ENCODE results near the gene XPR1.

DNA sequence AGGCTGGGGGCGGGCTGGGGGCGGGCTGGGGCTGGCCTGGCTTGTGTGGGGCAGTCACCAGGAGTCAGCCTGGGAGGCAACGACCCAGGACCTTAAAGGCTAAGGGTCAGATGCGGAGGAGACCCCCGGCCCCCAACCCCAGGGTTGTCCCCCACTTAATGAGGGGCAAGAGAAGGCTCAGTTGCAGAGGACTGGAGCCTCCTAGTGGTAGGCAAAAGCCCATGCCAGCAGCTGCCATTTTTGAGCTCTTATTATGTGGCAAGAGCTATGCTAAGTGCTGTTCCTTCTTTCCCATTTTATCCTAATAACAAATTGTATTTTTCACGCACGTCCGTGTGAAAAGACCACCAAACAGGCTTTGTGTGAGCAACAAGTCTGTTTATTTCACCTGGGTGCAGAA lies 288.9 kb downstream of the XPR1 start:
- TF ChIP-seq, protein P1, sequence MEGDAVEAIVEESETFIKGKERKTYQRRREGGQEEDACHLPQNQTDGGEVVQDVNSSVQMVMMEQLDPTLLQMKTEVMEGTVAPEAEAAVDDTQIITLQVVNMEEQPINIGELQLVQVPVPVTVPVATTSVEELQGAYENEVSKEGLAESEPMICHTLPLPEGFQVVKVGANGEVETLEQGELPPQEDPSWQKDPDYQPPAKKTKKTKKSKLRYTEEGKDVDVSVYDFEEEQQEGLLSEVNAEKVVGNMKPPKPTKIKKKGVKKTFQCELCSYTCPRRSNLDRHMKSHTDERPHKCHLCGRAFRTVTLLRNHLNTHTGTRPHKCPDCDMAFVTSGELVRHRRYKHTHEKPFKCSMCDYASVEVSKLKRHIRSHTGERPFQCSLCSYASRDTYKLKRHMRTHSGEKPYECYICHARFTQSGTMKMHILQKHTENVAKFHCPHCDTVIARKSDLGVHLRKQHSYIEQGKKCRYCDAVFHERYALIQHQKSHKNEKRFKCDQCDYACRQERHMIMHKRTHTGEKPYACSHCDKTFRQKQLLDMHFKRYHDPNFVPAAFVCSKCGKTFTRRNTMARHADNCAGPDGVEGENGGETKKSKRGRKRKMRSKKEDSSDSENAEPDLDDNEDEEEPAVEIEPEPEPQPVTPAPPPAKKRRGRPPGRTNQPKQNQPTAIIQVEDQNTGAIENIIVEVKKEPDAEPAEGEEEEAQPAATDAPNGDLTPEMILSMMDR (IDR thresholded peaks at IDR 0.05) = no peak
- TF ChIP-seq POLR2A (IDR thresholded peaks at IDR 0.05) = no peak
- TF ChIP-seq POLR2AphosphoS5 (IDR thresholded peaks at IDR 0.05) = no peak
- no peak for TF ChIP-seq EP300 (IDR thresholded peaks at IDR 0.05)
